Measurements from ENCODE around the gene MEIS2.

- TF ChIP-seq CTCF (IDR thresholded peaks at IDR 0.05; ENCODE audit: low read depth, low read length): no peak
- no peak for TF ChIP-seq EZH2phosphoT487 (IDR thresholded peaks at IDR 0.05; ENCODE audit: low read depth)
Observed at GRCh38 chr15:36844534-36844998, 255.8 kb downstream of the MEIS2 start.

All from OCI-LY3 (cell line).